Retinal pigment epithelial cell (primary cell): ENCODE data around the gene DPAGT1.
"Not testable (repeated sequence)": the region's sequence is repeated elsewhere in the genome, so short reads cannot be mapped to it uniquely, and the experiment has no call there.

Experiments used
- DNase-seq: peaks from one replicate; pipeline ENCODE4 v3.0.0-alpha.2; 2010; ENCODE audit warnings: low read depth
- H3K4me3 ChIP-seq: 2 replicates; pipeline ENCODE4 v1.5.1; 2011; ENCODE audit warnings: mild to moderate bottlenecking, low read length, control low read depth, moderate library complexity
- TF ChIP-seq, protein P1 (sequence below): conservative IDR thresholded peaks from 2 replicates; pipeline ENCODE4 v1.5.1; 2011; ENCODE audit warnings: low read depth, low read length, control low read depth, inconsistent platforms

Gene DPAGT1

DNA sequence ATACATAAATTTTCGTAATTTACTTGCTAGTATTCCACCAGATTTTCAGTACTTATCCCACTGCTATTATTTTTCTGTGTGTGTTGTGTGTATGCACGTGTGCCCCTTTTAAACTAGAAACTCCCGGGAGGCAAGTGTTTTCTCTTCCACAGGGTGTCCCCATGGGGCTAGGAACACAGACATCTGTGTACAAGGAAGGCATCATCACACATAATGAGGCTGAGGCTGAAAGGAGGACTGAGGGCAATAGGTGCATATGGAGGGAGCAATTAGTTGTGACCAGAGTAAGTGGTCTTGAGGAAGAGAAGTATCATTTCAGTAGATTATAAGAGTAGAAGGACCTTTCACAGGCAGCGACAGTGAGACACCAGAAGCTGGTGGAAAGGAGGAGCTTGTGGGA lies 2.1 kb upstream of the DPAGT1 start:
- DNase-seq = no peak
- no peak overlapping the region for H3K4me3 ChIP-seq
- TF ChIP-seq, protein P1, sequence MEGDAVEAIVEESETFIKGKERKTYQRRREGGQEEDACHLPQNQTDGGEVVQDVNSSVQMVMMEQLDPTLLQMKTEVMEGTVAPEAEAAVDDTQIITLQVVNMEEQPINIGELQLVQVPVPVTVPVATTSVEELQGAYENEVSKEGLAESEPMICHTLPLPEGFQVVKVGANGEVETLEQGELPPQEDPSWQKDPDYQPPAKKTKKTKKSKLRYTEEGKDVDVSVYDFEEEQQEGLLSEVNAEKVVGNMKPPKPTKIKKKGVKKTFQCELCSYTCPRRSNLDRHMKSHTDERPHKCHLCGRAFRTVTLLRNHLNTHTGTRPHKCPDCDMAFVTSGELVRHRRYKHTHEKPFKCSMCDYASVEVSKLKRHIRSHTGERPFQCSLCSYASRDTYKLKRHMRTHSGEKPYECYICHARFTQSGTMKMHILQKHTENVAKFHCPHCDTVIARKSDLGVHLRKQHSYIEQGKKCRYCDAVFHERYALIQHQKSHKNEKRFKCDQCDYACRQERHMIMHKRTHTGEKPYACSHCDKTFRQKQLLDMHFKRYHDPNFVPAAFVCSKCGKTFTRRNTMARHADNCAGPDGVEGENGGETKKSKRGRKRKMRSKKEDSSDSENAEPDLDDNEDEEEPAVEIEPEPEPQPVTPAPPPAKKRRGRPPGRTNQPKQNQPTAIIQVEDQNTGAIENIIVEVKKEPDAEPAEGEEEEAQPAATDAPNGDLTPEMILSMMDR = no peak

DNA sequence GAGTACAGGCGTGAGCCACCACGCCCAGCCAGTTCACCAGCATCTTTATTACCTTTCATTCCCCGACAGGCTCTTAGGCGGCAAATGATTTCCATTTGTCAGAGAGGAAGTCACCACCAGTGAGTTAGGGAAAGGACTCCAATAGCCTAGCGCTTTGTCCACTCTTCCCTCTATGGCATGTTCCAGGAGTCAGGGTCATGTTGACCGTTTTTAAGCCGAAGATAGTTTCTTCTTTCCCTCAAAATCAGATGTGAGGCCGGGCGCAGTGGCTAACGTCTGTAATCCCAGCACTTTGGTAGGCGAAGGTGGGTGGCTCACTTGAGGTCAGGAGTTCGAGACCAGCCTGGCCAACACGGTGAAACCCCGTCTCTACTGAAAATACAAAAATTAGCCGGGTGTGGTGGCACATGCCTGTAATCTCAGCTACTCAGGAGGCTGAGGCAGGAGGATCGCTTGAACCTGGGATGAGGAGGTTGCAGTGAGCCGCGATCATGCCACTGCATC lies 1.6 kb upstream of the DPAGT1 start:
- not testable (repeated sequence) for H3K4me3 ChIP-seq, DNase-seq

DNA sequence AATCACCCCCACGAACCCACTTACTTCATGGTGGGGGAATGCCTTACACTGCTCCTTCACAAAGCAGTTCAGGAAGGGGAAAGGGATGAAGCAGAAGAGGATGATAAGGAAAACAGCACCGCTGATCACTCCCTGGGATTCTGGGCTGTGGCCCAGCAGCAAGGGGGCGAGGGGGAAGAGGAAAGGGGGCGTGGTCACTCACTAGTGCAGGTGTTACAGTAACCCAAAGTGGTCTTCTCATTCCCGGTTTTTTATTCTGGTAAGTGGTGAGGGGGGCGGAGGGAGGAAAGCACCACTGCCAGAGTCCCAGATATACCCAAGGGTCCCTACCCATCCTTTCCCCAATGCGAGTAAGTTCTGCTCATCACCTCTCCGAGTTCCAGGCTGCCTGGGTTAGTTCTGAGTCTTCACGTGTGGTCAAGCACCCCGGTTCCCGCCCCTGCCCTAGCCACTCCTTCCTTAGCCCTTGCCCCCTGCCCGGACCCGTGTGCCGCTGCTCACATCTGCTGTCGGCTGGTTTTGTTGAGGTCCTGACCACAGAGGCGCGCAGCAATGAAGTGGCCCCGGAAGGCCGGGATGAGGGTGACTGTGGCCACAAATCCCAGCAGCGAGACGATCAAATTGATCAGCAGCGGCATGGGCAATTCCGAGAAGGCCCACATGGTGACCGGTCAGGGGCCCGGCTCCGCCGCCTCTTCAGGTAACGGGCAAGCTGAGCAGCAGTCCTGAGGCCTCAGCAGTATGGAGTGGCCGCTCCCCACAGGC lies 477 bp downstream of the DPAGT1 start:
- DNase-seq = no peak
- peak overlapping the region; percentile 88 for H3K4me3 ChIP-seq
- TF ChIP-seq, protein P1 = peak; percentile 10

DNA sequence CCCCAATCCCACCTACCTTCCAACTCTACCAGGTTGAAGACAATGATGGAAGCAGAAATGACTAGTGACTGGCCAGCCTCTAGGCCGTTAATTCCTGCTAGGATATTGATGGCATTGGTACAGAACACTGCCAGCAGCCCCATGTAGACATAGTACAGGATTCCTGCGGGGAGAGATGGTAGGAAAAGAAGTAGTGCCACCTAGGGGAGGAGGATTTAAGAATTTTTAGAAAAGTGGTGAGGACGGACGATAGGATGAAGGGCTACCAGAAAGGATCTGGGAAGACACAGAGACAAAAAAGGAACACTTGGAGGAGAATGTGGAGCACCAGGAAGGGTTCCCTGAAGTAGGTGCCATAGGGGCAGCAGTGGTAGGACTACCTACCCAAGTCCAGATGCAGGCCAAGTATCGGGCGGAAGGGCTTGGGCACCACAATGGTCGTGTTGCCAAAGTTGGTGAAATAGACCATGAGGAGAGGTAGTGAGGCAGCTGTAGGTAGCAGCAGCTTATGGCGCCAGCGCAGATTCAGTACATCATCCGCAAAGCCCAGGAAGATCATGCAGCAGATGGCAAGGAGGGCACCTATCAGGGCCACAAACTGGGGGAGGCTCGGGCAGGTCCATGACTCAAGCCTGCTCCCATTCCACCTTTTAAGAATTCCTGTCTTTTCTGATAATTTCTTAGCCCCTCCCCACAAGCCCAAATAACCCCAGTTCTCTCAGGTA lies 1.2 kb downstream of the DPAGT1 start:
- H3K4me3 ChIP-seq = peak overlapping the region; percentile 88
- TF ChIP-seq, protein P1 = peak; percentile 52
- no peak for DNase-seq

DNA sequence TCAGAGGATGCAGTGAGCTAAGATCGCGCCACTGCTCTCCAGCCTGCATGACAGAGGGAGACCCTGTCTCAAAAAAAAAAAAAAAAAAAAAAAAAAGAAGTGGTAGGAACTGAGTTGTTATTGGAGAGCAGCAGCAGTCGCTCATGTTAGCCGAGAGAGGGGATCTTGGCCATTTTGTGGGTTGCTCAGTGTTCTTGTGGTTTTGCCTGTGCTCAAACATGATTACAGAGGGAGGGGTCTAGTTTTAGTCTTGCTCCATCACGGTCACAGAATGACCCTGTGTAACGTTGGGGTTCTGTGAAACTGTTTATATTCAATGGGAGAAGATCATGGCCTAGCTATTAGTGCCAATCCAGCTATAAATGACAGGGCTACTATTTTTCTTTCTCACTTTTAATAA lies 1.9 kb downstream of the DPAGT1 start:
- no peak for DNase-seq
- H3K4me3 ChIP-seq = no peak overlapping the region
- TF ChIP-seq, protein P1 = no peak

DNA sequence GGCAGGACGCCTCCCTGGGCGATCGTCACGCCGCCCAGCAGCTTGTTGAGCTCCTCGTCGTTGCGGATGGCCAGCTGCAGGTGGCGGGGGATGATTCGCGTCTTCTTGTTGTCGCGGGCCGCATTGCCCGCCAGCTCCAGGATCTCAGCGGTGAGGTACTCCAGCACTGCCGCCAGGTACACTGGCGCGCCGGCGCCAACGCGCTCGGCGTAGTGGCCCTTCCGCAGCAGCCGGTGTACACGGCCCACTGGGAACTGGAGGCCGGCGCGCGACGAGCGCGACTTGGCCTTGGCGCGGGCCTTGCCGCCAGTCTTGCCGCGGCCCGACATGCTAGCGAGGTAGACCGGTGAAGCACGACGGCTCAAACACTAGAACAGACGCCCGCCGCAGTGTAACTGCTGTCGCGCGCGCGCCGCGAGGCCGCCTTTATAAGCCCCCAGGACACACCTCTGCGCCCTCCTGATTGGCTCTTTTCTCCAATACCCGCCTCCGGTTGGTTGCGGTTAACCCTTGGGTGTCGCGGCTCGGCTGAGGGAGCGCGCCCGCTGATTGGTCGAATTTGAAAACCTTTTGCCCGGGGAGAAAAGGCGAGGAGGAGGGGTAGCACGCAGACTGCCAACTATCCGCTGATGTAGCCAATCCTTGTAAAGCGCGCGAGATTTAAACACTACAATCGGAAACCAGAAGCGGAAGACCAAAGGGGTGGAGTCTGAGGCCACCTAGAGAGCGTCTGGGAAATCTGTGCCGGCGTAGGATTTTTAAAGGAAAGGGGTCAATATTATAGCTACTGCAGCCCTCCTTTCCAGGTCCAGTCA lies 6.4 kb downstream of the DPAGT1 start:
- TF ChIP-seq, protein P1 = peak; percentile 11
- peak overlapping the region; percentile 82 for H3K4me3 ChIP-seq
- DNase-seq = peak; percentile 98

DNA sequence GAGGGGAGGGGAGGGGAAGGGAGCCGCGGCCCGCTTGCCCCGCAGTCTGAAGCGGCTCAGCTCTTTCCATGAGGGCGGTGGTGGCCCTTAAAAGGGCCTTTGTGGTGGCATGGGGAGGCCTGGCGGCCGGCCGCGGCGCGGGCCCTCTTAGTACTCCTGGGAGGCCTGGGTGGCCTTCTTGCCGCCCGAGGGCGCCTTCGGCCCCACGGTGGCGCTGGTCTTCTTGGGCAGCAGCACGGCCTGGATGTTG lies 6.9 kb downstream of the DPAGT1 start:
- peak overlapping the region; percentile 82 for H3K4me3 ChIP-seq
- DNase-seq = no peak
- TF ChIP-seq, protein P1 = peak; percentile 70
